HepG2 (cell line): Measurements from ENCODE around the gene MAN1A1. TPM values are rescaled to one million over a fixed set of nuclear protein-coding genes. Genes with fewer than 3 reads are reported as not detected.
A peak's percentile ranks its signal among the peaks of the same experiment; 100 is the strongest.

Source experiments
- AHR ChIP-seq: IDR thresholded peaks from 2 replicates; pipeline ENCODE4 v1.6.1; 2018; ENCODE audit warnings: missing genetic modification reagents, missing compliant biosample characterization
- ATF7-NPFF ChIP-seq: sonication (generic); formaldehyde crosslinking; IDR thresholded peaks from 2 replicates; pipeline ENCODE4 v1.8.1; 2023; ENCODE audit warnings: mild to moderate bottlenecking, low read depth, missing genetic modification reagents, moderate library complexity
- CEBPB ChIP-seq: IDR thresholded peaks from 2 replicates; pipeline ENCODE4 v1.6.1; 2011; ENCODE audit warnings: low read depth, low read length, improper control_type of control experiment, borderline replicate concordance
- ESRRA ChIP-seq: sonication (generic); formaldehyde crosslinking; IDR thresholded peaks from 2 replicates; pipeline ENCODE4 v1.5.1; 2020; ENCODE audit warnings: mild to moderate bottlenecking, low read depth, missing genetic modification reagents
- GATA4 ChIP-seq: sonication (generic); IDR thresholded peaks from 2 replicates; pipeline ENCODE4 v1.6.1; 2016; ENCODE audit warnings: antibody characterized with exemption, low read depth, borderline replicate concordance
- GATAD2A ChIP-seq: IDR thresholded peaks from 2 replicates; pipeline ENCODE4 v1.6.1; 2016
- IKZF1 ChIP-seq: fragments of 450-650 bp; IDR thresholded peaks from 2 replicates; pipeline ENCODE4 v1.7.1; 2016
- IKZF4 ChIP-seq: sonication (generic); formaldehyde crosslinking; IDR thresholded peaks from 2 replicates; pipeline ENCODE4 v1.5.1; 2020; ENCODE audit warnings: borderline replicate concordance, mild to moderate bottlenecking, low read depth, missing genetic modification reagents; ENCODE audit errors: not compliant biosample characterization
- JUND ChIP-seq: sonication (generic); formaldehyde crosslinking; IDR thresholded peaks from 2 replicates; pipeline ENCODE4 v1.8.0; 2022; ENCODE audit warnings: mild to moderate bottlenecking, missing genetic modification reagents
- NR3C1 ChIP-seq: sonication (generic); formaldehyde crosslinking; IDR thresholded peaks from 2 replicates; pipeline ENCODE4 v1.4.0; 2020; ENCODE audit warnings: missing genetic modification reagents
- PBX3 ChIP-seq: sonication (generic); formaldehyde crosslinking; IDR thresholded peaks from 2 replicates; pipeline ENCODE4 v1.8.1; 2023; ENCODE audit warnings: missing genetic modification reagents, inconsistent platforms, borderline replicate concordance
- RCOR2 ChIP-seq: IDR thresholded peaks from 2 replicates; pipeline ENCODE4 v1.6.1; 2016; ENCODE audit warnings: missing biosample characterization, missing genetic modification reagents
- STAT6 ChIP-seq: sonication (generic); formaldehyde crosslinking; IDR thresholded peaks from 2 replicates; pipeline ENCODE4 v1.4.0; 2020; ENCODE audit warnings: missing genetic modification reagents, mild to moderate bottlenecking, borderline replicate concordance
- TOE1 ChIP-seq: sonication (generic); formaldehyde crosslinking; IDR thresholded peaks from 2 replicates; pipeline ENCODE4 v1.4.0; 2020; ENCODE audit warnings: mild to moderate bottlenecking, missing genetic modification reagents
- ZBTB10 ChIP-seq: sonication (generic); formaldehyde crosslinking; IDR thresholded peaks from 2 replicates; pipeline ENCODE4 v1.4.0; 2020; ENCODE audit warnings: missing genetic modification reagents, borderline replicate concordance
- ZFP36 ChIP-seq: fragments of 150-350 bp; IDR thresholded peaks from 2 replicates; pipeline ENCODE4 v1.6.1; 2018; ENCODE audit warnings: borderline replicate concordance, low read length, low read depth; ENCODE audit not compliant: partially characterized antibody
- ZFP82 ChIP-seq: sonication (generic); formaldehyde crosslinking; IDR thresholded peaks from 2 replicates; pipeline ENCODE4 v1.5.1; 2020; ENCODE audit warnings: mild to moderate bottlenecking, missing genetic modification reagents, borderline replicate concordance
- ZIK1 ChIP-seq: sonication (generic); formaldehyde crosslinking; IDR thresholded peaks from 2 replicates; pipeline ENCODE4 v1.5.0; 2020; ENCODE audit warnings: mild to moderate bottlenecking, low read depth, missing genetic modification reagents, borderline replicate concordance
- ZNF451 ChIP-seq: sonication (generic); formaldehyde crosslinking; IDR thresholded peaks from 2 replicates; pipeline ENCODE4 v1.5.0; 2020; ENCODE audit warnings: mild to moderate bottlenecking, missing genetic modification reagents
- ZNF724P ChIP-seq: sonication (generic); formaldehyde crosslinking; IDR thresholded peaks from 2 replicates; pipeline ENCODE4 v1.8.0; 2022; ENCODE audit warnings: missing genetic modification reagents, borderline replicate concordance
- ZNF766 ChIP-seq: sonication (generic); formaldehyde crosslinking; IDR thresholded peaks from 2 replicates; pipeline ENCODE4 v1.5.0; 2020; ENCODE audit warnings: missing genetic modification reagents, borderline replicate concordance
- polyA plus RNA-seq, 8 experiments: library from polyadenylated mRNA; depleted of rRNA in 3 of 8; stranded (reverse) in 7 of 8; unstranded in 1 of 8; fragments of >200 nt; fragmentation: Illumina TruSeq in 4 of 8; extraction: Trizol in 4 of 8; gene quantifications; 2 replicates each; pipeline versions ENCODE4 v1.2.1 to v1.2.3, GENCODE V29; 2011 to 2016; ENCODE audit warnings: low read depth in 4 of 8, missing spikeins in 1 of 8, mixed read lengths in 1 of 8; ENCODE audit not compliant: insufficient read depth in 1 of 8
- total RNA-seq, 5 experiments: library from RNA; depleted of rRNA; stranded (reverse); fragments of >200 nt; fragmentation: Illumina TruSeq; extraction: Trizol; gene quantifications; 2 replicates each; pipeline ENCODE4 v1.2.3, GENCODE V29; 2016; ENCODE audit warnings: low read depth in 1 of 5

MAN1A1 gene
- total and polyA plus RNA-seq, 2 of the 13 experiments (the other 11 are each of a cell fraction or from before 2014, with no cell fraction given), result 156 to 236 TPM

- no peak for TF ChIP-seq STAT6 (CRISPR knock-in tag)
- peak; percentile 32 for TF ChIP-seq GATAD2A (CRISPR knock-in tag)
- no peak for TF ChIP-seq CEBPB
- TF ChIP-seq ZNF766, result peak; percentile 54; the same call in 1 of the 2 replicates
- TF ChIP-seq PBX3, result peak; percentile 55; the same call in 1 of the 2 replicates
- TF ChIP-seq ZFP36, result no peak
- TF ChIP-seq RCOR2, result 0 out of 2 replicates have a peak, but pooled peaks have one; percentile 39
- TF ChIP-seq JUND, result no peak; the same call in 1 of the 2 replicates
- TF ChIP-seq ATF7-NPFF (CRISPR knock-in tag), result peak; percentile 99
- TF ChIP-seq ZFP82, result 0 out of 2 replicates have a peak, but pooled peaks have one; percentile 33
- peak; percentile 98; the same call in 1 of the 2 replicates for TF ChIP-seq AHR (CRISPR knock-in tag)
- TF ChIP-seq NR3C1 (CRISPR knock-in tag), result no peak
- no peak for TF ChIP-seq TOE1 (CRISPR knock-in tag)
- peak; percentile 78; the same call in 1 of the 2 replicates for TF ChIP-seq ZBTB10 (CRISPR knock-in tag)
- TF ChIP-seq ZNF724P (CRISPR knock-in tag), result peak; percentile 93
- no peak for TF ChIP-seq IKZF4
- peak; percentile 74 for TF ChIP-seq GATA4
- TF ChIP-seq IKZF1, result no peak
- TF ChIP-seq ESRRA (CRISPR knock-in tag), result no peak
- TF ChIP-seq ZIK1, result peak; percentile 96
- TF ChIP-seq ZNF451 (CRISPR knock-in tag), result peak; percentile 95
Measured at GRCh38 chr6:119349361-119350201, at the start of gene MAN1A1 (continued).
